Measurements from ENCODE around the gene NFX1.
"Not testable (repeated sequence)": the region's sequence is repeated elsewhere in the genome, so short reads cannot be mapped to it uniquely, and the experiment has no call there.

NFX1 gene

DNA sequence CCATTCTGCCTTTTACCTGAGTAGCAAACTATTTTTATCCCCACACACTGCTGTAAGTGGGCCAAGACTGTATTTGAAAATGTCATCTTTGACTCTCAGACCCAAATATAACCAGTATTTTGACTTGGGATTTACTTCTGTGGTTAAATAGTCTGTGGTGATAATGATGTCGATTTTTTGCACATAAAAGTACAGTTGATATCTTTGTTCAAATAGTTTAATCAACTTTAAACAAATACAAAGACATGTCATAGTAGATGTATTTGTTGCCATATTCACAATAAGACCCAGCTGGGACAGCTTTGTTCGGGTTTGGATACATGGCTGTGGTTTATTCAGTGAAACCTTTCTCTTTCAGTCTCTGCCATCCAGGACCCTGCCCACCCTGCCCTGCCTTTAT is 20.4 kb downstream of the NFX1 start:
- peaks cover 27% of the 10 kb centered on the region for H3K36me3 ChIP-seq (ENCODE audit: insufficient read depth, low read length)
- no peak overlapping the region for H3K9ac ChIP-seq (ENCODE audit: low read depth, low read length)
- H3K9me3 ChIP-seq (ENCODE audit: control insufficient read depth, insufficient read depth, low read length): no peaks in the 10 kb centered on the region
- no peaks in the 10 kb centered on the region for H3K4me1 ChIP-seq (ENCODE audit: insufficient read depth, low read length)

DNA sequence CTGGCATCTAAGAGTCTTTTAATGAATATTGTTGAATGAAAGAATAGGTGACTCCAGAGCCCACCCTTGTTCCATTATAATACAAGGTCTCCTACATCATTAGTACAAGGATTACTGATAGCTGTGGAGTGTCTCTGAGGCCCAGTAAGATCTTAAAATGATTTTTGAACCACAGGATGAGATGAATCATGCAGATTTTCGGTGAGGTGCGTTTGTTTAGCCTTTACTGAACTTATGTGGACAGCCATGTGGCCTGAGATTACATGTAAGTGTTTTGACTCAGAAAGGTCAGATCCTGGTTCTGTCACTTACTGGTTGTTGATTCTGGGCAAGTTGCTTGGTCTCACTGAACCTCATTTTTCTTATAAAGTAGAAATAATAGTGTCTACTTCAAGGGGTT is 21.6 kb downstream of the NFX1 start:
- peaks cover 22% of the 10 kb centered on the region for H3K36me3 ChIP-seq (ENCODE audit: insufficient read depth, low read length)
- no peak overlapping the region for H3K9ac ChIP-seq (ENCODE audit: low read depth, low read length)
- H3K4me1 ChIP-seq (ENCODE audit: insufficient read depth, low read length): no peaks in the 10 kb centered on the region
- H3K9me3 ChIP-seq (ENCODE audit: control insufficient read depth, insufficient read depth, low read length): no peaks in the 10 kb centered on the region

DNA sequence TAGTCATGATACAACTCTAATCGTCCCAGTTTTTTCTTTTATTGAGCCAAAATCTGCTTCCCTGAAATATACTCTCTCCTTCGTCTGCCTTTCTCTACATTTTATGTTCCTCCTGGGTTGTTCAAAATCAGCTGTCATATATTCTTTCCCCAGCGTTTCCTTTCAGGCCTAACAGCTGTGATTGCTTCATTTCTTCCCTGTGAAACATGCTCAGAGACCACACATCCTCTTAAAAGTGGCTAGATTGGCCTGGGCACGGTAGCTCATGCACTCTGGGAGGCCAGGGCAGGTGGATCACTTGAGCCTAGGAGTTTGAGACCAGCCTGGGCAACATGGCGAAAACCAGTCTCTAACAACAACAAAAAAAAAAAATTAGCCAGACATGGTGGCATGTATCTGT is 25.1 kb downstream of the NFX1 start:
- no peaks in the 10 kb centered on the region for H3K9me3 ChIP-seq (ENCODE audit: control insufficient read depth, insufficient read depth, low read length)
- H3K36me3 ChIP-seq (ENCODE audit: insufficient read depth, low read length): peaks cover 24% of the 10 kb centered on the region
- no peak overlapping the region for H3K9ac ChIP-seq (ENCODE audit: low read depth, low read length)
- H3K4me1 ChIP-seq (ENCODE audit: insufficient read depth, low read length): no peaks in the 10 kb centered on the region

DNA sequence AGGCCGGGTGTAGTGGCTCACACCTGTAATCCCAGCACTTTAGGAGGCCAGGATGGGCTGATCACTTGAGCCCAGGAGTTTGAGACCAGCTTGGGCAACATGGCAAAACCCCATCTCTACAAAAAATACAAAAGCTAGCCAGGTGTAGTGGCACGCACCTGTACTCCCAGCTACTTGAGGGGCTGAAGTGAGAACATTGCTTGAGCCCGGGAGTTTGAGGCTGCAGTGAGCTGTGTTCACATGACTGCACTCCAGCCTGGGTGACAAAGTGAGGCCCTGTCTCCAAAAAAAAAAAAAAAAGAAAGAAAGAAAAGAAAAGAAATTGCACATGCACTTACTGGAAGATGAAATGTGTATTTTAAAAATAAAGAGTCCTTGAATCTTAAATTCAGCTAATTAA is 26.8 kb downstream of the NFX1 start:
- H3K9me3 ChIP-seq (ENCODE audit: control insufficient read depth, insufficient read depth, low read length); H3K9ac ChIP-seq (ENCODE audit: low read depth, low read length); H3K4me1 ChIP-seq (ENCODE audit: insufficient read depth, low read length): not testable (repeated sequence)
- peaks cover 32% of the 10 kb centered on the region for H3K36me3 ChIP-seq (ENCODE audit: insufficient read depth, low read length)

DNA sequence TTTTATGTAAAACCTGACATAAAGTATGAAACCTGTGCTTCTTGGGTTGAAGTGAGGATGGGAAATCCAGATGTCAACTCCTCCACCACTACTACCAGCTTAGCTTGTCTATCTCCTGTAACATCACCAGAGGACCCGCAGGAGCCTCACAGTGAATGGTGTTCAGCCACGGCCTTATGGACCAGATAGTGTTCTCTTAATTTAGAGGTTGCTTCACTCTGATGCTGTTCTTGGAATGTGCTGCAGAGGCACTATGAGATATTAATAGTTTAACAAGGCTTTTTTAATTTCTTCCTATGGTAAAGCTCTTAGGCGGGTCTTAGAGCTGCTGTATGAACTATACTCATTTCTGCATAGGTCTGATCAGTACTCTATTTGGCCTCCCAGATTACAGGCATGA is 27.9 kb downstream of the NFX1 start:
- H3K36me3 ChIP-seq (ENCODE audit: insufficient read depth, low read length): peaks cover 41% of the 10 kb centered on the region
- no peak overlapping the region for H3K9ac ChIP-seq (ENCODE audit: low read depth, low read length)
- H3K9me3 ChIP-seq (ENCODE audit: control insufficient read depth, insufficient read depth, low read length): no peaks in the 10 kb centered on the region
- no peaks in the 10 kb centered on the region for H3K4me1 ChIP-seq (ENCODE audit: insufficient read depth, low read length)

DNA sequence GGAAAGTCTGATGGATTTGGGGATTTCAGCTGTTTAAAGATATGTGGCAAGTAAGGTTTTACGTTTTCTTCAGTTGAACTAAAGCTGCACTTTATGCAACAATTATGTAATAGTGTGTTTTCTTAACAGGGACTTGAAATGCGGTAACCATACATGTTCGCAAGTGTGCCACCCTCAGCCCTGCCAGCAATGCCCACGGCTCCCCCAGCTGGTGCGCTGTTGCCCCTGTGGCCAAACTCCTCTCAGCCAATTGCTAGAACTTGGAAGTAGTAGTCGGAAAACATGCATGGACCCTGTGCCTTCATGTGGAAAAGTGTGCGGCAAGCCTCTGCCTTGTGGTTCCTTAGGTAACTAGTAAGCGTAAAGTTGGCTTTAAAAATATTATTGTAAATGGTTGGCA is 28.5 kb downstream of the NFX1 start:
- Histone ChIP-seq H3K4me1 (ENCODE audit: insufficient read depth, low read length) (no peaks in the 10 kb centered on the region), H3K9ac (ENCODE audit: low read depth, low read length) (no peak overlapping the region), H3K9me3 (ENCODE audit: control insufficient read depth, insufficient read depth, low read length) (no peaks in the 10 kb centered on the region), H3K36me3 (ENCODE audit: insufficient read depth, low read length) (peaks cover 36% of the 10 kb centered on the region)

DNA sequence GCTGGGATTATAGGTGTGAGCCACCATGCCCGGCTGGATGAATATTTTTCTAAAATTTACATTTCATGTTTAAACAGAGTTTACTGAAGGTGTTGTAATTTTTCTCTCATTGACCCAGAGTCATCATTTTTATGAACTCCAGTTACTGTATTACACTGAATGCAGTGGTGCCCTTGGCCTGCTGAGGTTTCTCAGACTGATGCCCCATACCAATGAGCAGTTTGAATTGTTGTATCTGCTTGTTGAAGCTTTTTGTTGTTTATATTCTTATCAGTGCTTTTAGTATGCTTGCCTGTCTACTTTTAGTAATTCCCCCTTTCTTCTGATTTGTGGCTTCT is 29.9 kb downstream of the NFX1 start:
- Histone ChIP-seq H3K36me3 (ENCODE audit: insufficient read depth, low read length) (peaks cover 35% of the 10 kb centered on the region), H3K9ac (ENCODE audit: low read depth, low read length) (no peak overlapping the region), H3K9me3 (ENCODE audit: control insufficient read depth, insufficient read depth, low read length) (no peaks in the 10 kb centered on the region), H3K4me1 (ENCODE audit: insufficient read depth, low read length) (no peaks in the 10 kb centered on the region)

DNA sequence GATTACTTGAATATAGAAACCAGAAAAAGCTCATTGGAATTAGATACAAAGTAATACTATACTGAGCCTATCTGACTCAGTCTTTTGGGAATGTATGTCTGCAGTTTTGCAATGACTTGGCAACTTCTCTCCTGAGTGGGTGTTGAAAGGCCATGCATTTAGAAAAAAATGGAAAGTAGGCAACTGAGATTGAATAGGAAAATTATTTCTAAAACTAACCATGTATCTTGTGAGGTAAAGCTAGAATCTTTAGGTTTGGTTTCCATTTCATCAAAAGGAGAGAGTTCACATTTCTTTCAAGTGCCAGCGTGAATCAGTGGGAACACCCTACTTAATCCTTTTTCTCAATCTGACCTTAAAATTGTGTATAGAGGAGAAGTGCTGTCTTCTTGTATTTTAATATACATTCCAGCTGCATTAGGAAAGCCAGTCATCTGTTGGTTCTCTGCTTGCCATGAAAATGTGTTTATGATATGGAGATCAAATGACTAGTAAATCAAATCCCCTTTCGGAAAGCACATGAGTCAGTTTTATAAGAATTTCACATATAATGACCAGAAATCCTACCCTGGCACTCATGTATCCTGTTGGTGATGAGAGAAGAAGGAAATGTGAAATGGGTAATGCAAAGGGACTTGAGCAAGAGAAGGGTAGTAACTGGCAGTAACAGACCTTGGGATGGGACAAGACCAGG is 30.4 kb downstream of the NFX1 start:
- Histone ChIP-seq H3K9me3 (ENCODE audit: control insufficient read depth, insufficient read depth, low read length) (no peaks in the 10 kb centered on the region), H3K4me1 (ENCODE audit: insufficient read depth, low read length) (no peaks in the 10 kb centered on the region), H3K36me3 (ENCODE audit: insufficient read depth, low read length) (peaks cover 35% of the 10 kb centered on the region), H3K9ac (ENCODE audit: low read depth, low read length) (no peak overlapping the region)

DNA sequence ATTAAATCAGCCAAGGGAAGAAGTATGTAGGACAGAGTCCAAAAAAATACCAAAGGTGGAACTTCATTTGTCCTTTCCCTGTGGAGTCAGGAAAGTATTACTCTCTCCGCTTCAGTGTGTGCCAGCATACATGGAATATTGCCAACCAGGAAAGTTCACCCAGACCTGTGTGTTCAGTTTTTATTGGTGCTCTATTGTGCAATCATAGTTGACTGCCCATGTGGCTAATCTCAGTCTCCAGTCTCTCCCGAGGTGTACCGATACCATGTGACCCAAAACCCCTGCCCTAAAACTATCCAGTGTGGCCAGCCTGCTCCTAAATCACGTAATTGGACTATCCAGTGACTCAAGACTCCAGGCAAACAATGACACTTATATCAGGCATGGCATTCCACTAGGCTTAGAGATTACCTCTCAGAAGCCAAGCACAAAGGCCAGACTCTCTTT is 38.8 kb downstream of the NFX1 start:
- Histone ChIP-seq H3K36me3 (ENCODE audit: insufficient read depth, low read length) (peaks cover 27% of the 10 kb centered on the region), H3K9ac (ENCODE audit: low read depth, low read length) (no peak overlapping the region)

DNA sequence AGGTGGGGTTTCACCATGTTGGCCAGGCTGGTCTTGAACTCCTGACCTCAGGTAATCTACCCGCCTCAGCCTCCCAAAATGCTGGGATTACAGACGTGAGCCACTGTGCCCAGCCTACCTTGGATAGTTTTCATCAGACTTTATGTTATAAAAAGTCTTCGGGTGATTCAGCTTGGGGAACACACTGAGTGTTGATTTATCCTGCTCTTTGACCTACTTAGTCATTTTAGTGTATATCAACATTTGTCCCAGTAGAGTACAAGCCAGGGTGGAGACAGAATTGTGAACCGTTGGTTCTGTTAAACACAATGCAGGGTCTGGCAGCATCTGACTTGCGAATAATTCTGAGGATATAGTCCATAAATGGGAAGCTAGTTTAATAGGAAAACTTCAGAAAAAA is 39.7 kb downstream of the NFX1 start:
- no peaks in the 10 kb centered on the region for H3K9me3 ChIP-seq (ENCODE audit: control insufficient read depth, insufficient read depth, low read length)
- peaks cover 33% of the 10 kb centered on the region for H3K36me3 ChIP-seq (ENCODE audit: insufficient read depth, low read length)
- H3K9ac ChIP-seq (ENCODE audit: low read depth, low read length): no peak overlapping the region
- H3K4me1 ChIP-seq (ENCODE audit: insufficient read depth, low read length): no peaks in the 10 kb centered on the region

More for the DNA sequence above, 38.8 kb downstream of the NFX1 start:
- Histone ChIP-seq H3K4me1 (ENCODE audit: insufficient read depth, low read length) (no peaks in the 10 kb centered on the region), H3K9me3 (ENCODE audit: control insufficient read depth, insufficient read depth, low read length) (no peaks in the 10 kb centered on the region)

DNA sequence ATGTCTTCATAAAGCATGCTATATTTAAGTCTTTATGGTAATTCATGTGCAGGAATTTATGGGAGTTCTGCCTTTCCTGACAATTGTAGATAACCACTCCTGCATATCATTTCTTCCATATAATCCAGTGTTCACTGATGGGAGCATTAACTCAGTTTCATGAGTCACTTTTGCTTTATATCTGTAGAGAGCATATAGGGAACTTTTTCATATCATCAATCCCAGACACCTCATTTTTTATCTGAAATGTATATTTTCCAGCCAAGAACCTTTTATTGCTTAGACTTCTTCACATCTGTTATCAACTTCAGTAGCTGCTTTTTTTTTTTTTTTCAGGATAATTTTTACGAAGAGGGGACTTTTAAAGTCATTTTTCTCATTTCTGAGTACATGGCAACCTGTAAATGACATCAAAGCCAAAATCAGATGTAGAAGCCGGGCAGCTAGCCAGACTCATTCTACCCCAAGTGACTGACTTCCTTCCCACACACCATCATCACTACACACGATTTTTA is 41.1 kb downstream of the NFX1 start:
- Histone ChIP-seq H3K9ac (ENCODE audit: low read depth, low read length) (no peak overlapping the region), H3K4me1 (ENCODE audit: insufficient read depth, low read length) (no peaks in the 10 kb centered on the region), H3K9me3 (ENCODE audit: control insufficient read depth, insufficient read depth, low read length) (no peaks in the 10 kb centered on the region; the same call in 1 of the 2 replicates), H3K36me3 (ENCODE audit: insufficient read depth, low read length) (peaks cover 33% of the 10 kb centered on the region)

DNA sequence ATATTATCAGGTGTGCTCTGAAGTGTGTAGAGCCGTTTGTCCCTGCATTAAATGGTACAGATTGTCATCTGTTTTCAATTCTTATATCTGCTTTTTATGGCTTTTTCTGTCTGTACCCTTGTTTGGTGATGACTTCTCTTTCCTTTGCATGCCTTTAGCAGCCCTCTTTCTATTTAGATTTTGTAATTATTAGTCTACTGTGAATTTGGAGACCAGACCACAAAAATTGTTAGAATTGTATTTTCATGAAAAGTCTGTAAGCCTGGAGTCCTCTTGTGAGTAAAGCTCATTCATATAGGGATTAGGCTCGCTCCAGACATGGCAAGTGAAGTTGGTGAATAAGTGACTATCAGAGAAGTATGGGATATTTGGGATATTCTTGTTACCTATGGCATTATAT is 41.7 kb downstream of the NFX1 start:
- Histone ChIP-seq H3K9ac (ENCODE audit: low read depth, low read length) (no peak overlapping the region), H3K9me3 (ENCODE audit: control insufficient read depth, insufficient read depth, low read length) (no peaks in the 10 kb centered on the region; the same call in 1 of the 2 replicates), H3K36me3 (ENCODE audit: insufficient read depth, low read length) (peaks cover 33% of the 10 kb centered on the region), H3K4me1 (ENCODE audit: insufficient read depth, low read length) (no peaks in the 10 kb centered on the region)

DNA sequence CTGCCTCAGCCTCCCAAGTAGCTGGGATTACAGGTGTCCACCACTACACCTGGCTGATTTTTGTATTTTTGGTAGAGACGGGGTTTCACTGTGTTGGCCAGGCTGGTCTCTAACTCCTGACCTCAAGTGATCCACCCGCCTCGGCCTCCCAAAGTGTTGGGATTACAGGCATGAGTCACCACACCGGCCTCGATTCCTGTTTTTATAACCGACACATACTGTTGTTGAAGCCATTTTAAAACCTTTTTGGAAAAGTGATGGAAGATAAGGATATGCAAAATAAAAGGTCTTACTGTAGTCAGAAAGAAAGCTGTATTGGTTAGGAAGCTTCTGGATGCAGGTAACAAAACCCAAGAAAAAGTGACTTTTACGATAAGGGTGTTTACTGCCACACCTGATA is 42.6 kb downstream of the NFX1 start:
- peaks cover 39% of the 10 kb centered on the region for H3K36me3 ChIP-seq (ENCODE audit: insufficient read depth, low read length)
- H3K9ac ChIP-seq (ENCODE audit: low read depth, low read length); H3K4me1 ChIP-seq (ENCODE audit: insufficient read depth, low read length); H3K9me3 ChIP-seq (ENCODE audit: control insufficient read depth, insufficient read depth, low read length): not testable (repeated sequence)

DNA sequence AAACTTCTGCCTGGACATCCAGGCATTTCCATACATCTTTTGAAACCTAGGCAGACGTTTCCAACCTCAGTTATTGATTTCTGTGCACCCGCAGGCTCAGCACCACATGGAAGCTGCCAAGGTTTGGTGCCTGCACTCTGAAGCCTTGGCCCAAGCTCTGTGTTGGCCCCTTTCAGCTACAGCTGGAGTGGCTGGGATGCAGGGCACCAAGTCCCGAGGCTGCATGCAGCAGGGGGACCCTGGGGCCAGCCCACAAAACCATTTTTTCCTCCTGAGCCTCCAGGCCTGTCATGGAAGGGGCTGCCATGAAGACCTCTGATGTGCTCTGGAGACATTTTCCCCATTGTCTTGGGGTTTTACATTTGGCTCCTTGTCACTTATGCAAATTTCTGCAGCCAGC is 49.9 kb downstream of the NFX1 start:
- Histone ChIP-seq H3K9ac (ENCODE audit: low read depth, low read length) (no peak overlapping the region), H3K36me3 (ENCODE audit: insufficient read depth, low read length) (peaks cover 41% of the 10 kb centered on the region), H3K4me1 (ENCODE audit: insufficient read depth, low read length) (no peaks in the 10 kb centered on the region), H3K9me3 (ENCODE audit: control insufficient read depth, insufficient read depth, low read length) (peaks cover 13% of the 10 kb centered on the region)

DNA sequence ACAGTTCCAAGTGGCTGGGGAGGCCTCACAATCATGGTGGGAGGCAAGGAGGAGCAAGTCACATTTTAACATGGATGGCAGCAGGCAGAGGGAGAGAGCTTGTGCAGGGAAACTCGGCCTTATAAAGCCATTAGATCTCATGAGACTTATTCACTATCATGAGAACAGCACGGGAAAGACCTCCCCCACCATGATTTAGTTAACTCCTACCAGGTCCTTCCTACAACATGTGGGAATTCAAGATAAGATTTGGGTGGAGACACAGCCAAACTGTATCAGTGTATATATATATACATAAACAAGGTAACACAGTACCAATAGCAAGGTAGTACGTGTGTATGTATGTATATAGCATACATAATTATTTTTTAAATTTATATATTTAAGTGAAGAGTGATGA is 50.9 kb downstream of the NFX1 start:
- peaks cover 48% of the 10 kb centered on the region for H3K36me3 ChIP-seq (ENCODE audit: insufficient read depth, low read length)
- H3K4me1 ChIP-seq (ENCODE audit: insufficient read depth, low read length): no peaks in the 10 kb centered on the region
- no peak overlapping the region for H3K9ac ChIP-seq (ENCODE audit: low read depth, low read length)
- peaks cover 13% of the 10 kb centered on the region; the same call in 1 of the 2 replicates for H3K9me3 ChIP-seq (ENCODE audit: control insufficient read depth, insufficient read depth, low read length)

All from ES-I3 (cell line).